ENCODE results near the gene ARHGAP26. TPM values are rescaled to one million over a fixed set of nuclear protein-coding genes. Genes with fewer than 3 reads are reported as not detected.

ARHGAP26 gene
- total and polyA plus RNA-seq, 2 donors (not counting 3 experiments of a cell fraction or from before 2014, with no cell fraction given): 3.1 to 16.2 TPM

DNA sequence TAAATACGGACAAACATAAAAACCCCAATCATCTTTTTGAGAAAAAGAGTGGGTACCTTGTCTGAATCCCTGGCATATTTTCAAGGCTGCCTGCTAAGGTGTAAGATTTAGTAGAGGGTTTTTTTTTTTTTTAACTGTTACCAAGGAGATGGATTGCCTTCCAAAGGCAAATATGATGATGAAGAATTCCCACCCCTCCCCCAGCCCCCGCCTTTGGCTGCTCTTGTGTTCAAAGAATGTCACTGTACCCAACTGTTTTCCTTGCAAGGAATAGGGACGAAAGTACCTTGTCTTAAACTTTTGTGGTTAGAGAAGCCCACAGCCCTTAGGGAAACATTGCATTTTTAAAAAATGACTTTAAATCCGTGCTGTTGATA lies 31.3 kb downstream of the ARHGAP26 start:
- intact Hi-C loops (cut with micrococcal nuclease) (no loop called here), dilution Hi-C loops (cut with MboI; ENCODE audit: extremely low pct_ligation_motif_present, low sequenced_read_pairs) (no loop called here)
- Histone ChIP-seq H3K27me3 (ENCODE audit: control insufficient read depth in 2 of 2, insufficient read depth in 2 of 2, low read length in 2 of 2) (no peaks in the 10 kb centered on the region), H3K9me1 (replicated peaks; ENCODE audit: control insufficient read depth, extremely low read depth, insufficient read depth, low read length) (no peaks in the 10 kb centered on the region), H3K79me2 (ENCODE audit: control insufficient read depth, insufficient read depth, low read length) (no peaks in the 10 kb centered on the region), H3K36me3 (ENCODE audit: control insufficient read depth in 2 of 2, extremely low read depth in 1 of 2, insufficient read depth in 2 of 2, low read length in 2 of 2) (no peaks in the 10 kb centered on the region), H3K4me2 (ENCODE audit: insufficient read depth, low read length) (no peak overlapping the region), H2AFZ (ENCODE audit: low read depth, low read length) (no peak overlapping the region), H3K4me1 (ENCODE audit: control insufficient read depth, extremely low read depth, insufficient read depth, low read length) (peaks cover 3% of the 10 kb centered on the region), H3K27ac (ENCODE audit: insufficient read depth, low read depth, low read length) (no peak overlapping the region), H4K20me1 (replicated peaks; ENCODE audit: control insufficient read depth, extremely low read depth, insufficient read depth, low read length) (no peaks in the 10 kb centered on the region), H3K4me3 (replicated peaks in 1 of 3; ENCODE audit: insufficient read depth in 1 of 3, low read depth in 1 of 3, low read length in 3 of 3) (no peak overlapping the region), H3K9ac (replicated peaks; ENCODE audit: extremely low read depth, insufficient read depth, low read length) (no peak overlapping the region), H3K9me3 (replicated peaks; ENCODE audit: control insufficient read depth, insufficient read depth, low read length) (no peaks in the 10 kb centered on the region)
- TF ChIP-seq, protein P1, sequence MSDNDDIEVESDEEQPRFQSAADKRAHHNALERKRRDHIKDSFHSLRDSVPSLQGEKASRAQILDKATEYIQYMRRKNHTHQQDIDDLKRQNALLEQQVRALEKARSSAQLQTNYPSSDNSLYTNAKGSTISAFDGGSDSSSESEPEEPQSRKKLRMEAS (IDR thresholded peaks at IDR 0.05; ENCODE audit: insufficient read depth, insufficient read length): no peak
- TF ChIP-seq EZH2 (IDR thresholded peaks at IDR 0.05; ENCODE audit: borderline replicate concordance, low read depth, low read length, severe bottlenecking): no peak
- no peak for TF ChIP-seq POLR2A (IDR thresholded peaks at IDR 0.05; ENCODE audit: low read depth, low read length)
- no peak for TF ChIP-seq FOS (IDR thresholded peaks at IDR 0.05; ENCODE audit: borderline replicate concordance, insufficient read depth, low read length)
- TF ChIP-seq MYC (IDR thresholded peaks at IDR 0.05; ENCODE audit: low read depth, low read length): no peak
- TF ChIP-seq, protein P2, sequence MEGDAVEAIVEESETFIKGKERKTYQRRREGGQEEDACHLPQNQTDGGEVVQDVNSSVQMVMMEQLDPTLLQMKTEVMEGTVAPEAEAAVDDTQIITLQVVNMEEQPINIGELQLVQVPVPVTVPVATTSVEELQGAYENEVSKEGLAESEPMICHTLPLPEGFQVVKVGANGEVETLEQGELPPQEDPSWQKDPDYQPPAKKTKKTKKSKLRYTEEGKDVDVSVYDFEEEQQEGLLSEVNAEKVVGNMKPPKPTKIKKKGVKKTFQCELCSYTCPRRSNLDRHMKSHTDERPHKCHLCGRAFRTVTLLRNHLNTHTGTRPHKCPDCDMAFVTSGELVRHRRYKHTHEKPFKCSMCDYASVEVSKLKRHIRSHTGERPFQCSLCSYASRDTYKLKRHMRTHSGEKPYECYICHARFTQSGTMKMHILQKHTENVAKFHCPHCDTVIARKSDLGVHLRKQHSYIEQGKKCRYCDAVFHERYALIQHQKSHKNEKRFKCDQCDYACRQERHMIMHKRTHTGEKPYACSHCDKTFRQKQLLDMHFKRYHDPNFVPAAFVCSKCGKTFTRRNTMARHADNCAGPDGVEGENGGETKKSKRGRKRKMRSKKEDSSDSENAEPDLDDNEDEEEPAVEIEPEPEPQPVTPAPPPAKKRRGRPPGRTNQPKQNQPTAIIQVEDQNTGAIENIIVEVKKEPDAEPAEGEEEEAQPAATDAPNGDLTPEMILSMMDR (IDR thresholded peaks at IDR 0.05; ENCODE audit: extremely low read depth in 1 of 2, insufficient read depth in 1 of 2, low read depth in 1 of 2, low read length in 2 of 2): no peak
- TF ChIP-seq GATA2 (IDR thresholded peaks at IDR 0.05; ENCODE audit: insufficient read depth, insufficient read length, low read depth, low read length): no peak
- no peak for TF ChIP-seq POLR2AphosphoS5 (IDR thresholded peaks at IDR 0.05; ENCODE audit: insufficient read depth, low read depth, low read length)
- no peak for TF ChIP-seq JUN (IDR thresholded peaks at IDR 0.05; ENCODE audit: borderline replicate concordance, insufficient read depth, insufficient read length, low read depth)
- DNase-seq (ENCODE audit: low read depth, low spot score) (no peak), FAIRE-seq (no peak)
- POLR2A ChIA-PET: no interaction called here
- BruUV-seq (replicated peaks): no TSS peak
- CTCF ChIA-PET: interaction anchor here (1.1 kb wide), 1 partner anchor 17 kb away, joined by 3 read pairs; no protein-coding TSS in a partner anchor
